ENCODE measurements around the gene JPH3. TPM values are rescaled to one million over a fixed set of nuclear protein-coding genes. Genes with fewer than 3 reads are reported as not detected.

Gene JPH3
- total and polyA plus RNA-seq, 2 experiments from 2014 or later: 8.0 to 39.3 TPM

GRCh38 chr16:87703835-87704375 lies 101.6 kb downstream of the JPH3 start:
- Histone ChIP-seq H3K4me3 (no peak overlapping the region), H3K4me1 (ENCODE audit: low read depth) (peaks cover 13% of the 10 kb centered on the region), H3K9me3 (ENCODE audit: low read depth) (no peaks in the 10 kb centered on the region), H3K27me3 (no peaks in the 10 kb centered on the region), H3K36me3 (peaks cover 3% of the 10 kb centered on the region), H3K27ac (no peak overlapping the region)
- DNase-seq (ENCODE audit: low read depth in 1 of 2, low spot score in 1 of 2): no peak
- TF ChIP-seq CTCF (IDR thresholded peaks at IDR 0.05; ENCODE audit: low read depth, low read length): no peak

- no peak for DNase-seq (ENCODE audit: low read depth in 1 of 2, low spot score in 1 of 2)
- Histone ChIP-seq H3K4me3 (no peak overlapping the region), H3K27me3 (no peaks in the 10 kb centered on the region), H3K9me3 (ENCODE audit: low read depth) (no peaks in the 10 kb centered on the region), H3K27ac (no peak overlapping the region), H3K4me1 (ENCODE audit: low read depth) (peaks cover 13% of the 10 kb centered on the region), H3K36me3 (peaks cover 3% of the 10 kb centered on the region)
- TF ChIP-seq CTCF (IDR thresholded peaks at IDR 0.05; ENCODE audit: low read depth, low read length): no peak
These were observed 102.5 kb downstream of the JPH3 start for GRCh38 chr16:87704754-87705353.

GRCh38 chr16:87705771-87706277 lies 103.5 kb downstream of the JPH3 start:
- Histone ChIP-seq H3K4me1 (ENCODE audit: low read depth) (peaks cover 13% of the 10 kb centered on the region), H3K36me3 (peaks cover 3% of the 10 kb centered on the region), H3K4me3 (no peak overlapping the region), H3K9me3 (ENCODE audit: low read depth) (no peaks in the 10 kb centered on the region), H3K27ac (peak overlapping the region; percentile 48), H3K27me3 (no peaks in the 10 kb centered on the region)
- no peak for TF ChIP-seq CTCF (IDR thresholded peaks at IDR 0.05; ENCODE audit: low read depth, low read length)
- no peak for DNase-seq (ENCODE audit: low read depth in 1 of 2, low spot score in 1 of 2)

GRCh38 chr16:87706278-87707000 lies 104.1 kb downstream of the JPH3 start:
- no peak for TF ChIP-seq CTCF (IDR thresholded peaks at IDR 0.05; ENCODE audit: low read depth, low read length)
- DNase-seq (ENCODE audit: low read depth in 1 of 2, low spot score in 1 of 2): no peak
- peaks cover 3% of the 10 kb centered on the region for H3K36me3 ChIP-seq
- no peak overlapping the region for H3K4me3 ChIP-seq
- H3K9me3 ChIP-seq (ENCODE audit: low read depth): no peaks in the 10 kb centered on the region
- no peak overlapping the region for H3K27ac ChIP-seq
- H3K27me3 ChIP-seq: no peaks in the 10 kb centered on the region
- peaks cover 13% of the 10 kb centered on the region for H3K4me1 ChIP-seq (ENCODE audit: low read depth)

DNA sequence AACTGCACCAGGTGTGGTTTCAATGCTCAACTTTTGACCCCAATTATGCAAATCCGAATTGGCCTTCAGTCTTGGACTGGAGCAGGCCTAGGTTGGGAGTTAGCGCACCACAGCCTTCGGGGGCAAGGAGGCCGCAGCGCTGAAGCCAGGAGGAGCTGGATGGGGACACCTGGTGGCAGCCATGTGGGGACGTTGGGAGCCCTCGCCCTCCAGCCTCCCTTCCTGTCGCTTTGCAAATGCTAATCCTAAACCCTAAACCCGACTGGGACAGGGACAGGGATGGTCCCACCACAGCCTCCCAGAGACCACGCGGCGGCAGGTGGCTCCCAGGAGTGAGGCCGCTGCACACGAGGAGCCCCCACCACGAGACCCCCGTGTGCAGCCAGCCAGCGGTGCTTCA lies 104.8 kb downstream of the JPH3 start:
- H3K36me3 ChIP-seq: peaks cover 3% of the 10 kb centered on the region

More for the DNA sequence above, 104.8 kb downstream of the JPH3 start:
- Histone ChIP-seq H3K9me3 (ENCODE audit: low read depth) (no peaks in the 10 kb centered on the region), H3K27me3 (no peaks in the 10 kb centered on the region), H3K4me3 (no peak overlapping the region), H3K27ac (no peak overlapping the region), H3K4me1 (ENCODE audit: low read depth) (peaks cover 13% of the 10 kb centered on the region)
- DNase-seq (ENCODE audit: low read depth in 1 of 2, low spot score in 1 of 2): no peak
- no peak for TF ChIP-seq CTCF (IDR thresholded peaks at IDR 0.05; ENCODE audit: low read depth, low read length)
